ENCODE results near the gene UNC93A. TPM values are rescaled to one million over a fixed set of nuclear protein-coding genes. Genes with fewer than 3 reads are reported as not detected.

UNC93A gene
- total and polyA plus RNA-seq, 8 donors, result not detected

- ATAC-seq, result no peak
- H3K27ac ChIP-seq, result no peak overlapping the region
- no peaks in the 10 kb centered on the region for H3K36me3 ChIP-seq
- TF ChIP-seq CTCF (IDR thresholded peaks at IDR 0.05), result no peak
- H3K4me3 ChIP-seq, result no peak overlapping the region
- no peak for FAIRE-seq
- intact Hi-C loops (cut with DNase I), result no loop called here
- H3K27me3 ChIP-seq, result no peaks in the 10 kb centered on the region
- H3K4me1 ChIP-seq, result no peaks in the 10 kb centered on the region
- DNase-seq, result no peak
- WGBS, 2 donors, result 79 to 87% methylated on average over 9 of the region's 9 CpGs
- H3K9me3 ChIP-seq, result no peaks in the 10 kb centered on the region
Observed at GRCh38 chr6:167300902-167301777, 10.0 kb downstream of the UNC93A start.

- Histone ChIP-seq H3K27ac (no peak overlapping the region), H3K36me3 (no peaks in the 10 kb centered on the region), H3K4me3 (no peak overlapping the region), H3K27me3 (no peaks in the 10 kb centered on the region), H3K9me3 (no peaks in the 10 kb centered on the region), H3K4me1 (no peaks in the 10 kb centered on the region)
- FAIRE-seq, result no peak
- no peak for TF ChIP-seq CTCF (IDR thresholded peaks at IDR 0.05)
- intact Hi-C loops (cut with DNase I), result no loop called here
- WGBS, 2 donors, result 55 to 59% methylated on average over 9 of the region's 9 CpGs
- DNase-seq, result no peak
- no peak for ATAC-seq
Observed at GRCh38 chr6:167302074-167302473, 11.0 kb downstream of the UNC93A start.

- FAIRE-seq (no peak), ATAC-seq (no peak), DNase-seq (no peak)
- no peaks in the 10 kb centered on the region for H3K36me3 ChIP-seq
- H3K9me3 ChIP-seq, result no peaks in the 10 kb centered on the region
- intact Hi-C loops (cut with DNase I), result no loop called here
- TF ChIP-seq CTCF (IDR thresholded peaks at IDR 0.05), result no peak
- WGBS, 2 donors, result 68 to 72% methylated on average over 13 of the region's 13 CpGs
- no peak overlapping the region for H3K27ac ChIP-seq
- no peak overlapping the region for H3K4me3 ChIP-seq
- H3K27me3 ChIP-seq, result no peaks in the 10 kb centered on the region
- H3K4me1 ChIP-seq, result no peaks in the 10 kb centered on the region
Observed at GRCh38 chr6:167302796-167303195, 11.7 kb downstream of the UNC93A start.

- no peaks in the 10 kb centered on the region for H3K4me1 ChIP-seq
- no peaks in the 10 kb centered on the region for H3K36me3 ChIP-seq
- H3K9me3 ChIP-seq, result no peaks in the 10 kb centered on the region
- DNase-seq (no peak), ATAC-seq (no peak), FAIRE-seq (no peak)
- intact Hi-C loops (cut with DNase I), result no loop called here
- H3K4me3 ChIP-seq, result no peak overlapping the region
- WGBS, 2 donors, result 72 to 77% methylated on average over 22 of the region's 22 CpGs
- no peak overlapping the region for H3K27ac ChIP-seq
- no peak for TF ChIP-seq CTCF (IDR thresholded peaks at IDR 0.05)
- H3K27me3 ChIP-seq, result no peaks in the 10 kb centered on the region
Observed at GRCh38 chr6:167303675-167304625, 12.8 kb downstream of the UNC93A start.
